GM12878 (cell line): ENCODE data around the gene TNK1. TPM values are rescaled to one million over a fixed set of nuclear protein-coding genes. Genes with fewer than 3 reads are reported as not detected.

Experiments
- ATAC-seq: fragments of 200-7000 bp; cut with Tn5 transposase; 3 replicates; pipeline ENCODE4 v1.9.1; 2020; ENCODE audit warnings: mild to moderate bottlenecking, moderate library complexity
- BruUV-seq: library from RNA; stranded (reverse); fragments of 400-500 nt; replicated peaks from 2 replicates; lab custom pipeline; 2021; lab: Mats Ljungman, UMichigan
- CTCF ChIA-PET: fragments of 300-600 bp; sonication (Branson Sonifier 250); formaldehyde crosslinking; extraction: SDS; loops from one replicate; lab custom pipeline; 2021; ENCODE audit warnings: inconsistent platforms; lab: Yijun Ruan, JAX
- POLR2A ChIA-PET: fragments of 350-600 bp; formaldehyde crosslinking; extraction: SDS; loops from one replicate; lab custom pipeline; 2021; ENCODE audit warnings: inconsistent platforms; lab: Charles Lee
- RAD21 ChIA-PET: fragments of 300-600 bp; sonication (Branson Sonifier 250); formaldehyde crosslinking; loops from one replicate; lab custom pipeline; 2023; ENCODE audit warnings: antibody characterized with exemption; ENCODE audit not compliant: unreplicated experiment; lab: Charles Lee
- SMC1A ChIA-PET: fragments of 300-600 bp; sonication (Branson Sonifier 250); formaldehyde crosslinking; loops from one replicate; lab custom pipeline; 2023; ENCODE audit not compliant: unreplicated experiment, uncharacterized antibody; lab: Charles Lee
- DNase-seq: peaks from one replicate; pipeline ENCODE4 v3.0.0-alpha.2; 2011; ENCODE audit warnings: low read depth, low spot score
- FAIRE-seq: peaks from 3 replicates; lab custom pipeline; 2011; peaks lifted over from hg19 to GRCh38; lab: Jason Lieb, UNC
- H2AFZ ChIP-seq: 2 replicates; pipeline ENCODE4 v1.6.0; 2011; ENCODE audit warnings: low read depth, low read length, control low read depth; ENCODE audit not compliant: control insufficient read depth
- H3K27ac ChIP-seq: 2 replicates; pipeline ENCODE4 v1.5.1; 2011; ENCODE audit warnings: control low read depth; ENCODE audit not compliant: control insufficient read depth, insufficient read depth
- H3K27me3 ChIP-seq, 2 experiments: replicated peaks in 1 of 2; 2 replicates each; pipeline versions ENCODE4 v1.6.0 to v1.6.1; 2011; ENCODE audit warnings: low read length in 1 of 2; ENCODE audit not compliant: control insufficient read depth in 2 of 2, insufficient read depth in 2 of 2
- H3K36me3 ChIP-seq, 2 experiments: 2 replicates each; pipeline ENCODE4 v1.5.1; 2011; ENCODE audit warnings: low read length in 1 of 2; ENCODE audit not compliant: control insufficient read depth in 2 of 2, insufficient read depth in 2 of 2
- H3K4me1 ChIP-seq: 2 replicates; pipeline ENCODE4 v1.6.1; 2011; ENCODE audit warnings: mild to moderate bottlenecking, low read length, moderate library complexity, mixed read lengths; ENCODE audit not compliant: control insufficient read depth, insufficient read depth
- H3K4me2 ChIP-seq: 2 replicates; pipeline ENCODE4 v1.6.0; 2011; ENCODE audit warnings: control low read depth; ENCODE audit not compliant: control insufficient read depth, insufficient read depth
- H3K4me3 ChIP-seq: fragments of 200-600 bp; sonication (generic); 2 replicates; pipeline ENCODE4 v1.5.1; 2016
- H3K79me2 ChIP-seq: 2 replicates; pipeline ENCODE4 v1.6.0; 2011; ENCODE audit warnings: low read length; ENCODE audit not compliant: control insufficient read depth, insufficient read depth
- H3K9ac ChIP-seq: 2 replicates; pipeline ENCODE4 v1.8.0; 2011; ENCODE audit warnings: low read length, control low read depth, mixed read lengths; ENCODE audit not compliant: control insufficient read depth, insufficient read depth
- H3K9me3 ChIP-seq: replicated peaks from 3 replicates; pipeline ENCODE4 v1.5.1; 2011; ENCODE audit warnings: mild to moderate bottlenecking, low read length; ENCODE audit not compliant: control insufficient read depth, insufficient read depth
- H4K20me1 ChIP-seq: 2 replicates; pipeline ENCODE4 v1.6.0; 2011; ENCODE audit not compliant: control insufficient read depth, insufficient read depth
- CBFB ChIP-seq: IDR thresholded peaks from 2 replicates; pipeline ENCODE4 v1.6.1; 2016; ENCODE audit warnings: antibody characterized with exemption, low read depth
- CBX5 ChIP-seq: sonication (generic); IDR thresholded peaks from 2 replicates; pipeline ENCODE4 v1.6.1; 2016; ENCODE audit warnings: low read depth, moderate library complexity, mild to moderate bottlenecking, inconsistent platforms
- CEBPZ ChIP-seq: fragments of 150-350 bp; IDR thresholded peaks from 2 replicates; pipeline ENCODE4 v1.6.1; 2016; ENCODE audit warnings: low read depth, low read length
- CHD4 ChIP-seq: fragments of 200-600 bp; sonication (generic); IDR thresholded peaks from 2 replicates; pipeline ENCODE4 v1.6.1; 2016; ENCODE audit warnings: mild to moderate bottlenecking
- EED ChIP-seq: sonication (generic); IDR thresholded peaks from 2 replicates; pipeline ENCODE4 v1.6.1; 2016; ENCODE audit warnings: antibody characterized with exemption, low read depth
- MXI1 ChIP-seq: fragments of 150-350 bp; IDR thresholded peaks from 2 replicates; pipeline ENCODE4 v1.6.1; 2011; ENCODE audit warnings: low read depth, mild to moderate bottlenecking, inconsistent platforms, low read length, improper control_type of control experiment
- MYB ChIP-seq: fragments of 150-350 bp; IDR thresholded peaks from 2 replicates; pipeline ENCODE4 v1.6.1; 2014; ENCODE audit warnings: mild to moderate bottlenecking, low read depth, low read length, borderline replicate concordance
- NFIC ChIP-seq: IDR thresholded peaks from 2 replicates; pipeline ENCODE4 v1.6.1; 2012; ENCODE audit warnings: low read depth, mild to moderate bottlenecking, inconsistent platforms, low read length, moderate library complexity
- SP1 ChIP-seq: IDR thresholded peaks from one replicate; pipeline ENCODE4 v1.6.1; 2011; ENCODE audit warnings: low read depth, low read length
- SRF ChIP-seq, 2 experiments: IDR thresholded peaks; 2 replicates each; pipeline ENCODE4 v1.6.1; 2011; ENCODE audit warnings: low read depth in 2 of 2, low read length in 2 of 2, mild to moderate bottlenecking in 1 of 2, moderate library complexity in 1 of 2
- ZNF274 ChIP-seq: IDR thresholded peaks from one replicate; pipeline ENCODE4 v1.8.0; 2011; ENCODE audit not compliant: insufficient read length, insufficient read depth
- WGBS: methylation state at CpG from one replicate; pipeline ENCODE4 v1.1.6; 2016; ENCODE audit warnings: low lambda C conversion rate; ENCODE audit not compliant: insufficient replicate concordance, insufficient coverage; ENCODE audit errors: missing lambda C conversion rate; 5-methylcytosine and 5-hydroxymethylcytosine counted together
- in situ Hi-C: fragments of 300-500 bp; cut with MboI; formaldehyde crosslinking; loops from 9 replicates; pipeline ENCODE4 v1.14.3; 2018; ENCODE audit warnings: mixed read lengths
- intact Hi-C: fragments of 100-400 bp; cut with micrococcal nuclease; formaldehyde crosslinking; loops from one replicate; pipeline ENCODE4 v1.14.2; 2022; ENCODE audit not compliant: unreplicated experiment
- polyA plus RNA-seq, 11 experiments: library from polyadenylated mRNA; depleted of rRNA in 4 of 11; unstranded in 6 of 11; stranded (reverse) in 5 of 11; fragments of >200 nt; fragmentation: Nextera tagmentation in 4 of 11; fragmentation: Illumina TruSeq in 1 of 11; extraction: Ambion mirVana in 4 of 11; extraction: Trizol in 1 of 11; gene quantifications; 1 replicate in 1 of 11; 2 replicates in 10 of 11; pipeline versions ENCODE4 v1.2.1 to v1.2.3, GENCODE V29; 2011 to 2016; ENCODE audit warnings: inconsistent platforms in 2 of 11, missing spikeins in 2 of 11, low read depth in 1 of 11
- total RNA-seq, 4 experiments: library from RNA; depleted of rRNA in 3 of 4; stranded (reverse); fragments of >200 nt in 3 of 4; fragmentation: Illumina TruSeq in 1 of 4; extraction: Trizol in 1 of 4; gene quantifications; 2 replicates each; pipeline versions ENCODE4 v1.2.1 to v1.2.3, GENCODE V29; 2013 to 2021
- TF ChIP-seq, protein P1 (sequence below): fragments of 450-650 bp; IDR thresholded peaks from 2 replicates; pipeline ENCODE4 v1.6.1; 2014; ENCODE audit warnings: mild to moderate bottlenecking
- TF ChIP-seq, protein P2 (sequence below): fragments of 450-650 bp; IDR thresholded peaks from 2 replicates; pipeline ENCODE4 v1.6.1; 2017; ENCODE audit warnings: mild to moderate bottlenecking, moderate library complexity

Gene TNK1
- total and polyA plus RNA-seq, 10 of the 15 experiments (the other 5 are each of a cell fraction or from before 2014, with no cell fraction given) = 0.06 to 2.5 (median 0.70) TPM

GRCh38 chr17:7425756-7426155 lies 44.9 kb downstream of the TNK1 start:
- in situ Hi-C loops (no loop called here), intact Hi-C loops (no loop called here)
- H2AFZ ChIP-seq = no peak overlapping the region
- BruUV-seq = no TSS peak
- no peak for DNase-seq
- no peaks in the 10 kb centered on the region; a peak in 1 of 4 replicates for H3K27me3 ChIP-seq
- TF ChIP-seq SP1 = no peak
- TF ChIP-seq, protein P1, sequence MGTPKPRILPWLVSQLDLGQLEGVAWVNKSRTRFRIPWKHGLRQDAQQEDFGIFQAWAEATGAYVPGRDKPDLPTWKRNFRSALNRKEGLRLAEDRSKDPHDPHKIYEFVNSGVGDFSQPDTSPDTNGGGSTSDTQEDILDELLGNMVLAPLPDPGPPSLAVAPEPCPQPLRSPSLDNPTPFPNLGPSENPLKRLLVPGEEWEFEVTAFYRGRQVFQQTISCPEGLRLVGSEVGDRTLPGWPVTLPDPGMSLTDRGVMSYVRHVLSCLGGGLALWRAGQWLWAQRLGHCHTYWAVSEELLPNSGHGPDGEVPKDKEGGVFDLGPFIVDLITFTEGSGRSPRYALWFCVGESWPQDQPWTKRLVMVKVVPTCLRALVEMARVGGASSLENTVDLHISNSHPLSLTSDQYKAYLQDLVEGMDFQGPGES = no peak
- no peak for TF ChIP-seq NFIC
- no peak for TF ChIP-seq CEBPZ
- no peak for TF ChIP-seq CBX5
- TF ChIP-seq SRF (IDR thresholded peaks at IDR 0.05; ENCODE audit: low read depth in 2 of 2, low read length in 2 of 2) = no peak
- no peak for TF ChIP-seq ZNF274
- TF ChIP-seq, protein P2, sequence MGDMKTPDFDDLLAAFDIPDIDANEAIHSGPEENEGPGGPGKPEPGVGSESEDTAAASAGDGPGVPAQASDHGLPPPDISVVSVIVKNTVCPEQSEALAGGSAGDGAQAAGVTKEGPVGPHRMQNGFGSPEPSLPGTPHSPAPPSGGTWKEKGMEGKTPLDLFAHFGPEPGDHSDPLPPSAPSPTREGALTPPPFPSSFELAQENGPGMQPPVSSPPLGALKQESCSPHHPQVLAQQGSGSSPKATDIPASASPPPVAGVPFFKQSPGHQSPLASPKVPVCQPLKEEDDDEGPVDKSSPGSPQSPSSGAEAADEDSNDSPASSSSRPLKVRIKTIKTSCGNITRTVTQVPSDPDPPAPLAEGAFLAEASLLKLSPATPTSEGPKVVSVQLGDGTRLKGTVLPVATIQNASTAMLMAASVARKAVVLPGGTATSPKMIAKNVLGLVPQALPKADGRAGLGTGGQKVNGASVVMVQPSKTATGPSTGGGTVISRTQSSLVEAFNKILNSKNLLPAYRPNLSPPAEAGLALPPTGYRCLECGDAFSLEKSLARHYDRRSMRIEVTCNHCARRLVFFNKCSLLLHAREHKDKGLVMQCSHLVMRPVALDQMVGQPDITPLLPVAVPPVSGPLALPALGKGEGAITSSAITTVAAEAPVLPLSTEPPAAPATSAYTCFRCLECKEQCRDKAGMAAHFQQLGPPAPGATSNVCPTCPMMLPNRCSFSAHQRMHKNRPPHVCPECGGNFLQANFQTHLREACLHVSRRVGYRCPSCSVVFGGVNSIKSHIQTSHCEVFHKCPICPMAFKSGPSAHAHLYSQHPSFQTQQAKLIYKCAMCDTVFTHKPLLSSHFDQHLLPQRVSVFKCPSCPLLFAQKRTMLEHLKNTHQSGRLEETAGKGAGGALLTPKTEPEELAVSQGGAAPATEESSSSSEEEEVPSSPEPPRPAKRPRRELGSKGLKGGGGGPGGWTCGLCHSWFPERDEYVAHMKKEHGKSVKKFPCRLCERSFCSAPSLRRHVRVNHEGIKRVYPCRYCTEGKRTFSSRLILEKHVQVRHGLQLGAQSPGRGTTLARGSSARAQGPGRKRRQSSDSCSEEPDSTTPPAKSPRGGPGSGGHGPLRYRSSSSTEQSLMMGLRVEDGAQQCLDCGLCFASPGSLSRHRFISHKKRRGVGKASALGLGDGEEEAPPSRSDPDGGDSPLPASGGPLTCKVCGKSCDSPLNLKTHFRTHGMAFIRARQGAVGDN = no peak
- TF ChIP-seq CBFB = no peak
- TF ChIP-seq EED = no peak
- TF ChIP-seq MXI1 = no peak
- TF ChIP-seq MYB = no peak
- TF ChIP-seq CHD4 = no peak
- no peaks in the 10 kb centered on the region for H3K9me3 ChIP-seq
- no peaks in the 10 kb centered on the region for H3K79me2 ChIP-seq
- H3K9ac ChIP-seq = no peak overlapping the region
- no peak for ATAC-seq
- WGBS = 66% methylated on average over 8 of the region's 8 CpGs
- ChIA-PET RAD21 (no interaction called here), POLR2A (no interaction called here), CTCF (no interaction called here), SMC1A (no interaction called here)
- H4K20me1 ChIP-seq = no peaks in the 10 kb centered on the region
- H3K27ac ChIP-seq = no peak overlapping the region
- no peak overlapping the region for H3K4me3 ChIP-seq
- no peak overlapping the region for H3K4me2 ChIP-seq
- H3K36me3 ChIP-seq = no peaks in the 10 kb centered on the region
- FAIRE-seq = no peak
- no peaks in the 10 kb centered on the region for H3K4me1 ChIP-seq
